Stimulated activated naive CD8-positive, alpha-beta T cell treated with anti-CD3 and anti-CD28 coated beads, Interleukin-15, amount 100 ng/mL, for 72 hours (primary cell): ENCODE measurements around the gene HECTD4.
A peak's percentile ranks its signal among the peaks of the same experiment; 100 is the strongest.
"Not testable (repeated sequence)": the region's sequence is repeated elsewhere in the genome, so short reads cannot be mapped to it uniquely, and the experiment has no call there.

Source experiments
- ATAC-seq: fragments of 150-1000 bp; cut with Tn5 transposase; 2 replicates; pipeline ENCODE4 v1.10.0; 2021; ENCODE audit warnings: mild to moderate bottlenecking, moderate library complexity
- DNase-seq, 2 donors: peaks; one replicate each; pipeline ENCODE4 v3.0.0; 2021 to 2022
- H3K27ac Mint-ChIP-seq, 2 donors: one replicate each; pipeline ENCODE4 v1.8.0; 2022; ENCODE audit warnings: mild to moderate bottlenecking in 2 of 2, mixed read lengths in 2 of 2, moderate library complexity in 2 of 2
- H3K27me3 Mint-ChIP-seq: one replicate; pipeline ENCODE4 v1.8.0; 2022; ENCODE audit warnings: mixed read lengths
- H3K4me1 Mint-ChIP-seq: one replicate; pipeline ENCODE4 v1.8.0; 2022; ENCODE audit warnings: mild to moderate bottlenecking, mixed read lengths
- H3K4me3 Mint-ChIP-seq, 2 donors: one replicate each; pipeline ENCODE4 v1.8.0; 2022; ENCODE audit warnings: mild to moderate bottlenecking in 2 of 2, mixed read lengths in 2 of 2, moderate library complexity in 1 of 2
- H3K9me3 Mint-ChIP-seq, 2 donors: one replicate each; pipeline ENCODE4 v1.8.0; 2022; ENCODE audit warnings: mixed read lengths in 2 of 2

HECTD4 gene

GRCh38 chr12:112166051-112167015 is 215.9 kb downstream of the HECTD4 start:
- Mint-ChIP-seq H3K4me1 (peaks cover 10% of the 10 kb centered on the region), H3K9me3 (no peaks in the 10 kb centered on the region), H3K4me3 (no peak overlapping the region), H3K27ac (peak overlapping the region in 1 of 2 donors; percentile 86), H3K27me3 (no peaks in the 10 kb centered on the region)
- no peak for ATAC-seq
- DNase-seq = no peak

- H3K4me1 Mint-ChIP-seq = peaks cover 10% of the 10 kb centered on the region
- DNase-seq (no peak), ATAC-seq (no peak)
- no peak overlapping the region for H3K4me3 Mint-ChIP-seq
- H3K27me3 Mint-ChIP-seq = no peaks in the 10 kb centered on the region
- no peak overlapping the region for H3K27ac Mint-ChIP-seq
- no peaks in the 10 kb centered on the region for H3K9me3 Mint-ChIP-seq
Observed at GRCh38 chr12:112165624-112166023, 216.6 kb downstream of the HECTD4 start.

- no peak overlapping the region for H3K4me3 Mint-ChIP-seq
- ATAC-seq (no peak), DNase-seq (no peak)
- H3K9me3 Mint-ChIP-seq = no peaks in the 10 kb centered on the region
- H3K27ac Mint-ChIP-seq = peak overlapping the region in 1 of 2 donors; percentile 71
- no peaks in the 10 kb centered on the region for H3K27me3 Mint-ChIP-seq
- H3K4me1 Mint-ChIP-seq = peaks cover 5% of the 10 kb centered on the region
Observed at GRCh38 chr12:112164011-112164660, 218.1 kb downstream of the HECTD4 start.

GRCh38 chr12:112163471-112163991 is 218.7 kb downstream of the HECTD4 start:
- Mint-ChIP-seq H3K9me3 (peaks cover 0 to under 1% of the 10 kb centered on the region in 2 donors), H3K4me3 (no peak overlapping the region), H3K27me3 (no peaks in the 10 kb centered on the region), H3K27ac (peak overlapping the region in 1 of 2 donors; percentile 88), H3K4me1 (peaks cover 11% of the 10 kb centered on the region)
- ATAC-seq (no peak), DNase-seq (no peak)

- peaks cover 4 to 5% of the 10 kb centered on the region in 2 donors for H3K9me3 Mint-ChIP-seq
- no peak for DNase-seq
- no peak overlapping the region for H3K4me3 Mint-ChIP-seq
- ATAC-seq = peak; percentile 11
- peaks cover 16% of the 10 kb centered on the region for H3K4me1 Mint-ChIP-seq
- no peaks in the 10 kb centered on the region for H3K27me3 Mint-ChIP-seq
- H3K27ac Mint-ChIP-seq = peak overlapping the region; percentile 7 to 88
Observed at GRCh38 chr12:112163056-112163455, 219.2 kb downstream of the HECTD4 start.

GRCh38 chr12:112162241-112162790 is 219.9 kb downstream of the HECTD4 start:
- H3K27me3 Mint-ChIP-seq = no peaks in the 10 kb centered on the region
- peaks cover 21% of the 10 kb centered on the region for H3K4me1 Mint-ChIP-seq
- H3K4me3 Mint-ChIP-seq = no peak overlapping the region
- DNase-seq (no peak), ATAC-seq (no peak)
- no peak overlapping the region for H3K27ac Mint-ChIP-seq
- H3K9me3 Mint-ChIP-seq = peaks cover 11 to 12% of the 10 kb centered on the region in 2 donors

- H3K4me3 Mint-ChIP-seq = no peak overlapping the region
- no peak for ATAC-seq
Observed at GRCh38 chr12:112161711-112162110, 220.5 kb downstream of the HECTD4 start.

GRCh38 chr12:112160611-112161010 is 221.6 kb downstream of the HECTD4 start:
- H3K27me3 Mint-ChIP-seq = no peaks in the 10 kb centered on the region
- DNase-seq (no peak), ATAC-seq (no peak)
- peaks cover 21% of the 10 kb centered on the region for H3K4me1 Mint-ChIP-seq
- H3K9me3 Mint-ChIP-seq = peaks cover 22 to 28% of the 10 kb centered on the region in 2 donors
- no peak overlapping the region for H3K4me3 Mint-ChIP-seq
- no peak overlapping the region for H3K27ac Mint-ChIP-seq

More at GRCh38 chr12:112161711-112162110, 220.5 kb downstream of the HECTD4 start:
- H3K4me1 Mint-ChIP-seq = peaks cover 21% of the 10 kb centered on the region
- H3K27ac Mint-ChIP-seq = no peak overlapping the region
- DNase-seq = no peak
- H3K27me3 Mint-ChIP-seq = no peaks in the 10 kb centered on the region
- peaks cover 15 to 18% of the 10 kb centered on the region in 2 donors for H3K9me3 Mint-ChIP-seq

- Mint-ChIP-seq H3K27me3 (no peaks in the 10 kb centered on the region), H3K9me3 (peaks cover 22 to 28% of the 10 kb centered on the region in 2 donors), H3K27ac (peak overlapping the region; percentile 85 to 87), H3K4me1 (peaks cover 21% of the 10 kb centered on the region), H3K4me3 (peak overlapping the region; percentile 16 to 36)
- DNase-seq = no peak
- no peak for ATAC-seq
Observed at GRCh38 chr12:112159146-112159541, 223.1 kb downstream of the HECTD4 start.

GRCh38 chr12:112158461-112159145 is 223.6 kb downstream of the HECTD4 start:
- H3K4me1 Mint-ChIP-seq = peaks cover 21% of the 10 kb centered on the region
- H3K27me3 Mint-ChIP-seq = not testable (repeated sequence)
- peaks cover 22 to 28% of the 10 kb centered on the region in 2 donors for H3K9me3 Mint-ChIP-seq
- H3K27ac Mint-ChIP-seq = peak overlapping the region; percentile 85 to 87
- ATAC-seq = peak; percentile 76
- DNase-seq = peak in 1 of 2 donors; percentile 49
- peak overlapping the region in 1 of 2 donors; percentile 36 for H3K4me3 Mint-ChIP-seq

GRCh38 chr12:112153893-112154219 is 228.4 kb downstream of the HECTD4 start:
- no peaks in the 10 kb centered on the region for H3K27me3 Mint-ChIP-seq
- no peak overlapping the region for H3K4me3 Mint-ChIP-seq
- peaks cover 22 to 28% of the 10 kb centered on the region in 2 donors for H3K9me3 Mint-ChIP-seq
- peaks cover 24% of the 10 kb centered on the region for H3K4me1 Mint-ChIP-seq
- ATAC-seq = no peak
- DNase-seq = no peak
- H3K27ac Mint-ChIP-seq = no peak overlapping the region

GRCh38 chr12:112153181-112153892 is 228.9 kb downstream of the HECTD4 start:
- Mint-ChIP-seq H3K27me3 (no peaks in the 10 kb centered on the region), H3K4me1 (peaks cover 19% of the 10 kb centered on the region), H3K27ac (peak overlapping the region in 1 of 2 donors; percentile 45), H3K9me3 (peaks cover 21 to 26% of the 10 kb centered on the region in 2 donors), H3K4me3 (no peak overlapping the region)
- no peak for ATAC-seq
- DNase-seq = no peak

- Mint-ChIP-seq H3K4me1 (peaks cover 10% of the 10 kb centered on the region), H3K9me3 (peaks cover 10 to 13% of the 10 kb centered on the region in 2 donors), H3K27me3 (no peaks in the 10 kb centered on the region), H3K4me3 (no peak overlapping the region), H3K27ac (peak overlapping the region; percentile 83 to 90)
- no peak for DNase-seq
- ATAC-seq = peak; percentile 42
Observed at GRCh38 chr12:112151766-112152541, 230.3 kb downstream of the HECTD4 start.

- Mint-ChIP-seq H3K9me3 (no peaks in the 10 kb centered on the region), H3K27me3 (no peaks in the 10 kb centered on the region), H3K27ac (peak overlapping the region; percentile 12 to 33), H3K4me1 (peaks cover 10% of the 10 kb centered on the region), H3K4me3 (no peak overlapping the region)
- ATAC-seq (no peak), DNase-seq (no peak)
Observed at GRCh38 chr12:112149596-112149995, 232.6 kb downstream of the HECTD4 start.
